ENCODE measurements around the gene PNRC1.
"Not testable (repeated sequence)": the region's sequence is repeated elsewhere in the genome, so short reads cannot be mapped to it uniquely, and the experiment has no call there.

The PNRC1 gene

DNA sequence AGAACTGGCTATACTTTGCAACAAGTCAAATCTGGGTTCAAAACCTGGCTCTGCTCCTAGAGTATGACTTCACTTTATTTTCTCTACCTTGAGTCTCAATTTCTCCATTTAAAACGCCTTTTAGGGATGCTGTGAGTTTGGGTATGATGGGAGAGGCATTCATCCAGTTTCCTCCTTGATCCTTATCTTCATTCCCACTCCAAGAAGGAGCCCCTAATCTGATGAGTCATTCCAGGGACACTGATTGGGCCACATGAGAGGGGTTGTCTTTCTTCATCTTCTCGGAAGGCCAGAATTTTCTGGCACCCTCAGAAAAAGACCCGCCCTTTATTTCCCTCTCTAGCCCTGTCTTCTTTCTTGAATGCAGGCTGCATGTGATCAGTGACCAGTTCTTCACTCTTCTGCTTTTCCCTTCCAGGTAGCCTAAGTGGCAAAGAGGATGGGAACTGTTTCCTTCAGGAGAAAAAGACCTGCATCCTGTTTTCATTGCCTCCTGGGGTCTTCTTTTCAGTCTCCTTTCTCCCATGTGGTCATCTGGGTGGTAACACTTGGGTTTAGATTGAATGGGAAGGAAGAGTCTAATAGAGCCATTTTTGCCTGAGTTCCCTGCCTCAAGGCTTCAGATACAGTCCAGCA is 32.1 kb upstream of the PNRC1 start:
- H3K4me3 ChIP-seq (ENCODE audit: low read length): no peak overlapping the region
- TF ChIP-seq ZNF274 (IDR thresholded peaks at IDR 0.05; ENCODE audit: low read depth, low read length): no peak

GRCh38 chr6:89048985-89049384 is 31.6 kb upstream of the PNRC1 start:
- TF ChIP-seq ZNF274 (IDR thresholded peaks at IDR 0.05; ENCODE audit: low read depth, low read length): no peak
- H3K4me3 ChIP-seq (ENCODE audit: low read length): no peak overlapping the region

GRCh38 chr6:89050155-89050554 is 30.4 kb upstream of the PNRC1 start:
- H3K4me3 ChIP-seq (ENCODE audit: low read length): no peak overlapping the region

GRCh38 chr6:89050697-89051096 is 29.9 kb upstream of the PNRC1 start:
- TF ChIP-seq ZNF274 (IDR thresholded peaks at IDR 0.05; ENCODE audit: low read depth, low read length): no peak
- no peak overlapping the region for H3K4me3 ChIP-seq (ENCODE audit: low read length)

More at GRCh38 chr6:89050155-89050554, 30.4 kb upstream of the PNRC1 start:
- TF ChIP-seq ZNF274 (IDR thresholded peaks at IDR 0.05; ENCODE audit: low read depth, low read length): no peak

DNA sequence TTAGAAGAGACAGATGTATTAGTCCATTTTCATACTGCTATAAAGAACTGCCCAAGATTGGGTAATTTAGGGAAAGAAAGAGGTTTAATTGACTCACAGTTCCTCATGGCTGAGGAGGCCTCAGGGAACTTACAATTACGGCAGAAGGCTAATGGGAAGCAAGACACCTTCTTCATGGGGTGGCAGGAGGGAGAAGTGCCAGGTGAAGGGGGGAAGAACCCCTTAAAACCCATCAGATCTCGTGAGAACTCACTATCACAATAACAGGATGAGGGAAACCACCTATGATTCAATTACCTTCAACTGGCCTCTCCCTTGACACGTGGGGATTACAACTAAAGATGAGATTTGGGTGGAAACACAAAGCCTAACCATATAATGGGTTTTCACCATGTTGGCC is 28.9 kb upstream of the PNRC1 start:
- TF ChIP-seq ZNF274 (IDR thresholded peaks at IDR 0.05; ENCODE audit: low read depth, low read length): no peak
- H3K4me3 ChIP-seq (ENCODE audit: low read length): no peak overlapping the region

- no peak for TF ChIP-seq ZNF274 (IDR thresholded peaks at IDR 0.05; ENCODE audit: low read depth, low read length)
- H3K4me3 ChIP-seq (ENCODE audit: low read length): no peak overlapping the region
Observed at GRCh38 chr6:89054208-89054607, 26.3 kb upstream of the PNRC1 start.

- H3K4me3 ChIP-seq (ENCODE audit: low read length): no peak overlapping the region
- TF ChIP-seq ZNF274 (IDR thresholded peaks at IDR 0.05; ENCODE audit: low read depth, low read length): no peak
Observed at GRCh38 chr6:89057759-89058158, 22.8 kb upstream of the PNRC1 start.

DNA sequence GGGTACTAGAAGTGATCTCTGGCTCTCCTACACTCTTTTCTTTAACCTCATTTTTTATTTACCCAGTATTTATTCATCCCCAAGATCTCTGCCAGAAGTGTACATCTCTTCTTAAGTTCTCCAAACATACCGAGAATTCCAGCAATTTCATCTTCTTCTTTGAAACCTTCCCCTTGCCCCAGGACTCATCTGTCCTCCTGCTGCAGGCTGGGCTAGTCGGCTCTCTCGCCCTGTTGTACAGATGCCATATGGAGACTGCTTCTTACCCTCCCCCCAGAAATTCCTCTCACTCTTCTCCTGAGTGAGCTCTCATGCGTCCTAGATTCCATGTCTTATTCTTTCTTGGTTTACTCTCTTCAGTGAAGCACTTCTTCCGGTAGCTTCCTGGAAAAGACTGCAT is 21.9 kb upstream of the PNRC1 start:
- TF ChIP-seq ZNF274 (IDR thresholded peaks at IDR 0.05; ENCODE audit: low read depth, low read length): no peak
- no peak overlapping the region for H3K4me3 ChIP-seq (ENCODE audit: low read length)

DNA sequence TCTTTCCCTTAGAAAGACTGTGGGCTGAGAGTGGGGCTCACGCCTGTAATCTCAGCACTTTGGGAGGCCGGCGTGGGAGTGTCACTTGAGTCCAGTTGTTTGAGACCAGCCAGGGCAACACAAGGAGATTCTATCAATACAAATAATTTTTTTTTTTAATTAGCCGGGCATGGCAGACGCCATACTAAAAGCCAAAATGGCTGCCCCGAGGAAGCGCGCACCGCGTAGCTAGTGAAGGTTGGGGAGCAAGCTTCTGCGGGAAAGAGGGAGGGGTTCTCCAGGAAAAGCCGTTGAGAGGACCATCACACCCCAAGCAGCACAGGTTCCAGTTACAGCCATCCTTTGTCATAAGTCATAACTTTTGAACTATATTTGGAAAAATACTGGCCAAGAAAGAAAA is 21.3 kb upstream of the PNRC1 start:
- no peak overlapping the region for H3K4me3 ChIP-seq (ENCODE audit: low read length)
- TF ChIP-seq ZNF274 (IDR thresholded peaks at IDR 0.05; ENCODE audit: low read depth, low read length): no peak

DNA sequence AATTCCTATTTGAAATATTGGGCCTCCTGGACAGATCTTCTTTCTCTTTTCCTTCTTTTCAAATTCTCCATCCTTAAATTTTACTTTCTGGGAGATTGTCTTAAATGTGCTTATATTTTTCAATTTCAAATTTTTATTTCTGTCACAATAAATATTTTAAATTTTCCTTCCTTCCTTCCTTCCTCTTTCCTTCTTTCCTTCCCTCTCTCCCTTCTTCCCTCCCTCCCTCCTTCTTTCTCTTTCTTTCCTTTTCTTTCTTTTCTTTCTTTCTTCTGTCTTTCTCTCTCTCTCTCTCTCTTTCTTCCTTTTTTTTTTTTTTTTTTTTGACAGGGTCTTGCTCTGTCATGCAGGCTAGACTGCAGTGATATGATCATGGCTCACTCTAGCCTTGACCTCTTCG is 16.7 kb upstream of the PNRC1 start:
- no peak overlapping the region for H3K4me3 ChIP-seq (ENCODE audit: low read length)
- TF ChIP-seq ZNF274 (IDR thresholded peaks at IDR 0.05; ENCODE audit: low read depth, low read length): no peak

GRCh38 chr6:89064931-89065330 is 15.6 kb upstream of the PNRC1 start:
- not testable (repeated sequence) for H3K4me3 ChIP-seq (ENCODE audit: low read length)

GRCh38 chr6:89066121-89066520 is 14.4 kb upstream of the PNRC1 start:
- not testable (repeated sequence) for H3K4me3 ChIP-seq (ENCODE audit: low read length)

DNA sequence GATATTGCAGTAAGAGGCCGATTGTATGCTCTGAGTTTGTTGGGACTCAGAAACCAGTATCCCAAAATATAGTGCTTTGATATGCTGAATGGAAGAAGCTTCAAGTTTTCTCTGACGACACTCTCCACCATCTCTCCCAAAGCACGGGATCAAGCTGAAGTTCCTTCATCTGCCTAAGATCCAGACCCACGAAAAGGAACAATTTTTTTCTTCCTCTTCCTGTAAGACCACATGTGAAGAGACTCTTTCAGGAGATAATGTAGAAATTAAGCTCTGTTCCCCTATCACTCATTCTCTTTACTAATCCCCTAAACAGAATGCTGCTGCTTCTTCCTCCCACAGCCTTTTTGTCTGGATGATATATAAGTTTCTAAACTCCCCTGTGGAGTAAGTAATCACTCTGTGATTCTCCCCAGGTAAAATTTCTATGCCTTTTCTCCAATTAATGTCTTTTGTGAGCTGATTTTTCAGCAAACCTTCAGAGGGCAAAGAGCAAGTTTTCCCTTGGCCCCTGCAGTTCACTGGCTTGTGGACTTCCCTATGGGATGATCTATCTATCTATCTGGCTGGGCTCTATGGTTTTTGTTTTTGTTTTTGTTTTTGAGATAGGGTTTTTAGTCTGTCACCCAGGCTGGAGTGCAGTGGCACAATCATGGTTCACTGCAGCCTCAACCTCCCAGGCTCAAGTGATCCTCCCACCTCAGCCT is 13.5 kb upstream of the PNRC1 start:
- TF ChIP-seq ZNF274 (IDR thresholded peaks at IDR 0.05; ENCODE audit: low read depth, low read length): no peak
- H3K4me3 ChIP-seq (ENCODE audit: low read length): no peak overlapping the region

- TF ChIP-seq ZNF274 (IDR thresholded peaks at IDR 0.05; ENCODE audit: low read depth, low read length): no peak
- H3K4me3 ChIP-seq (ENCODE audit: low read length): no peak overlapping the region
Observed at GRCh38 chr6:89067796-89068195, 12.8 kb upstream of the PNRC1 start.

GRCh38 chr6:89068695-89069094 is 11.9 kb upstream of the PNRC1 start:
- no peak overlapping the region for H3K4me3 ChIP-seq (ENCODE audit: low read length)
- TF ChIP-seq ZNF274 (IDR thresholded peaks at IDR 0.05; ENCODE audit: low read depth, low read length): no peak
